HG02943 (cell line): ENCODE results near the gene ZNF407.

Source experiments
- ATAC-seq: cut with Tn5 transposase; IDR thresholded peaks from one replicate; pipeline ENCODE4 v1.9.1; 2021; ENCODE audit warnings: mild to moderate bottlenecking, low read depth, moderate library complexity; ENCODE audit not compliant: unreplicated experiment

ZNF407 gene

GRCh38 chr18:75029481-75029880 lies 431.8 kb downstream of the ZNF407 start:
- ATAC-seq: no peak

DNA sequence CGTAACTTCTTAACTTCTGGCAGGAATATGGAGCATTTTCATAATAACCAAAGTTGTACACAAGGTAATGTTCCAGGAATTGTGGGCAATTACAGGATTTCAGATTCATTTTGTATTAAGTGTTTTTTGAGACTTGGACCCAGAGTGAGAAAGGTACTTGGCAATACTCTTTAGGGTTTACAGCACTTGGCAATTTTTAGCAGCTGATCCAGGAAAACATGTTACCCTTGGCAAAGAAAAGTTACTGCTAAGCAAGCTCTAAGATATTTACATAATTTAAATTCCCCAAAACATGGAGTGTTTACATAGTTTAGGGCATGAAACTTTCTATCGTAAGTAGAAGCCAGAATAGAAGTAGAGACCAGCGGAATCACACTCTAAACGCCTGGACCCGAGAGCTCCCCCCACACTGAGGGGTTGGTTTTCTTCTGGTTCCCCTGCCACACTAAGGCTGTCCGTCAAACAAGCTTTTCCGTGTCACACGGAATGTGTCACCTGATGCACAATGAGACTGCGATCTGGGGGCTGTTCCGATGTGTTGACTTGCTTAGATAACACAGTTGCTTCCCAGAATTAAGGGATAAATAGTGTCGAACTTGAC lies 434.1 kb downstream of the ZNF407 start:
- ATAC-seq: no peak

DNA sequence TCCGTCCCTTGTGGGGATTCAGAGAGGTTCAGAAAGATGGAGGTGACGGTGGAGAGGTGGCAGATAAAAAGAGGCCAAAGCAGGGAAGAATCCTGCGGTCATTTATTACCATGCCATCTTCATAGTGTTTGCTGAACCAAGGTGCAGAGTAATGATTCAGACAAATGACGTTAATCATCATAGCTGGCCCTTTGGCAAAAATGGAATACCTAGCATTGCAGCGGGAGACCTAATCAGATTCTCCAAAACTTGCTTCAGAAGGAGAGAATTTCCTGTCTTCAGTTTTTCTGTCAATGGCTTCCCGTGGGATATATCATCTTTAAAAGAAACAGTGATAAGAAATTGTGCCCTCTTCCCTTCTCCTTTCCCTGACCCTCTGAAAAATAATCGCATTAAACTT lies 435.8 kb downstream of the ZNF407 start:
- ATAC-seq: no peak

DNA sequence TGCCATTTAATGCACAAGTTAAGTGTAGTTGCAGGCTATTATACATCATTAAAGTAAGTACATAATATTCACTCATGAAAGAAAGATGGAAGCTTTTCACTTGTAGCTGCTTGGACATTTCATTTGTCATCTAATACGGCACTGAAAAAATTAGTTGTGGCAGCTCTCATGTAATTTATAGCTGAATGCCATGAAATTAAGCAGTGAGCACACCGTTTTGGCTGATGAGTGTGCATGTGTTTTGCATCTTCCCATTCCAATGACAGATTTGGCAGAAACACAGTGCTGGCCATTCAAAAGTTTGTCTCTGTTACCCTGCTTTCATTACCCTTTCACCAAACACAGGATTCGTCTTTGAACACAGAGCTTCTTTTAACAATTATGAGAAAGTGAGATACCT lies 437.3 kb downstream of the ZNF407 start:
- ATAC-seq: no peak

DNA sequence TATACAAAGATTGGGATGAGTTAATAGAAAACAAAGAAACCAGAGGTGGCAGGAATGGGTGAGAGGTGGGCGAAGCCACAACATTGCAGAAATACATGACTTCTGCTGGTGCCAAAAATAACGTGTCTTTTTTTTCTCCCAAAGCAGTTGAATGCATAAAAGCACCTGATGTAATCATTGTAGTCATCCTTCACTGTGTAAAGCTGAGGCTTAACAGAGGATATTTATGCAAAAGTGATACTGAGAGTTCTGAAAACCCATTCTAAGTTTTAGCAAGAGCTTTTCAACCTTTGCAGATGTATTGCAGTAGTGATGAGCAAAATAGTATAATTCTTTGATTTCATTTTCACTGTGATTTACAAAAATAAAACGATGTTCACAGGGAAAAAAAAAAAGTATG lies 438.3 kb downstream of the ZNF407 start:
- no peak for ATAC-seq

DNA sequence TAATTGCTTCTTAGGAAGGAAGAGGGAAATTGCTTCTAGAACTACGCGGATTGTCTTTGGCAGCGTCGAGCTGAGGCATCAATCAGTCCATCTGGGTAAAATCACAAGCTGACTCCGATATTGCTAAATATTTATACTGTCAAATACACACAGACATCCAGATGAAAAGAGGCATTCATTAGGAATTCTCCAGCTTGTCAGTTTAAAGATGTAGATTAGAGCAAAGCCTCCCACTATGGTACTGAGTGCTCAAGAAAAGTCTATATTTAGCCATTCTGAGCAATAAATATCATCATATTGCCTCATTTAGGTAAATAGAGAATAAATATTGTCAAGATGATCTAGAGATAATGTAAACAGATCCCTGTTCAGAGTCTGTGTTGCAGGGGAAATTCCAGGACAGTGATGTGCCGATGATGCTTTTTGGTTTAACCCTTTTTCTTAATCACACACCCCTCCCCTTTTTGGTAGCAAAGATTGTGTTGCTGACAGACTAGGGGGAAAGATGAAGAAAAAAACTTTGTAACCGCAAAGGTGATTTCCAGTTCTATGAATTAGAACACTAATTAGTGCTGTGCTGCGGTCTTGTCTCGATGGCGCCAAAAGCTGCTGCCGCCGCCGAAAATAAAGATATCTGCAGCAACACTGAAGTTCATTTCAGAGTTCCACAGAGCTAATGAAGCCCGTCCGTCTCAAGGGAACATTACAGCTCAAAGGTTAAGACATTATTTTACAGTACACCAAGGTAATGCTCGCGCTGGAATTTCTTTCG lies 439.4 kb downstream of the ZNF407 start:
- no peak for ATAC-seq

GRCh38 chr18:75037689-75037955 lies 440.0 kb downstream of the ZNF407 start:
- no peak for ATAC-seq

DNA sequence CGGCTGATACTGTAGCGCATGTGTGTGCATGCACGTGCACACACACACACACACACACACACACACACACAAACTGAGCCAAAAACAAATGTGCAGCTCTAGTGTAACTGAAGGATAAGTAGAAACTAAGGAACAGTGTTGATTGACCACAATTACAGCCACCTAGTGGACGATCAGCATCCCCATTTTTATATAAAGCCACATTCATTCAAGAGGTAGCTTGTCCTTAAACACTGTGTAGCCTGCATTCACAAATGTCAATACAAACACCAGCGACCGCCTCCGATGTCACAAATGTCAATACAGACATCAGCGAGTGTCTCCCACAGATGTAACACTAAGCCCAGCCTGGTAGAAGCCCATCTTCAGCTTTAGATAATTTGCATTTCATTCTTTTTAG lies 443.9 kb downstream of the ZNF407 start:
- ATAC-seq: no peak

DNA sequence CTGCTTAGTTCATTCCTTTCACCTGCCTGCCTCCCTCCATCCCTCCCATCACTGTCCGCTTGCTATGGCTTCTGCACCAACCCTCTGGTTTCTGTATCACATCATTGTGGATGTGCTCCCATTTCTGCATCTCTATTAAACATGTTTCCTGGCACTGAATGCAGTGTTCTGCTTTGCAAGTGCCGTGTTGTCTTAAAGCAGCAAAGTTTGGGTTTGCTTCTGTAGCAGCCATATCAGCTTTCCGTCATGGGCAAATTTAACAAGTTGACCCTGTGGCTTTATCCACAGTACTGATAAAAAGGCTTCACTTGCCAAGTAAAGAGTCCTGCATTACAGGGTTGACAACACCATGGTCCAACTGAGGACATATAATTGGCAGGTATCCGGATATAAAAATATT lies 445.8 kb downstream of the ZNF407 start:
- ATAC-seq: no peak

GRCh38 chr18:75044296-75044695 lies 446.6 kb downstream of the ZNF407 start:
- no peak for ATAC-seq

DNA sequence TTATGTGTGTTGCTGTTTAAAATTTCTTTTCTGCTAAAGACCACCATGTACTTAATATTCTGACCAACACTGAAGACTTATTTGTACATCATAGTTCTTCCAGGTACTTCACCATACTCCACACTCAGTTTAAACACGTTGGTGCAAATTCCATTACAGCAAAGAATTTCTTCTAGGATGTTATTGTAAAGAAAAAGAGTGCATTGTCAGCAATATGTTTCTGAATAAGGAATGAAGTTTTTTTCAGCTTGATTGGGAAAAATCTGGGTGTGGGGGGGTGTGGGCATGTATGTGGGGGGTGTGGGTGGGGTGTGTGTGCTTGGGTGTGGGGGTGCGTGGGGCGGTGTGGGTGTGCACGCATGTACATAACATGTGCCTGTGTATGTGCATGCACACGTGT lies 447.1 kb downstream of the ZNF407 start:
- no peak for ATAC-seq

DNA sequence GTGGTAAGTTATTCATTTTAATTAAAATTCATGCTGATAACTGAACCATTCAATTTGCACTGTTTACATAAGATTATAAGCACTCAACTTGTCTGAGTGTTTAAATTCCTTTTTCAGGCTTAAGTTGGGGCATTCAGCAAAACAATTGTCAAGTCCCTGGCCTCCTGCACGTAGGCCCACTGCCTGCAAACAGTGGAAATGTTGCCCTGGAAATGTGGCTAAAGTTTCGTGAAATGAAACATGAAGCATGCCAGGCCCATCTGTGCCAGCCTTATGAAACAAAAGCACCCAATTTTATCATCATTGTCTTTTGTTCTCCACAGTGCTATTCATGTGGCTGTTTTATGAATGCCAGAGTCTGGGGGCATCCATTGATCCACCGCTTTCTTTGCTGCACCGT lies 447.6 kb downstream of the ZNF407 start:
- no peak for ATAC-seq

GRCh38 chr18:75047240-75047961 lies 449.7 kb downstream of the ZNF407 start:
- ATAC-seq: no peak

- no peak for ATAC-seq
Measured at GRCh38 chr18:75048776-75049454, 451.2 kb downstream of the ZNF407 start.

GRCh38 chr18:75049455-75049789 lies 451.8 kb downstream of the ZNF407 start:
- ATAC-seq: no peak

DNA sequence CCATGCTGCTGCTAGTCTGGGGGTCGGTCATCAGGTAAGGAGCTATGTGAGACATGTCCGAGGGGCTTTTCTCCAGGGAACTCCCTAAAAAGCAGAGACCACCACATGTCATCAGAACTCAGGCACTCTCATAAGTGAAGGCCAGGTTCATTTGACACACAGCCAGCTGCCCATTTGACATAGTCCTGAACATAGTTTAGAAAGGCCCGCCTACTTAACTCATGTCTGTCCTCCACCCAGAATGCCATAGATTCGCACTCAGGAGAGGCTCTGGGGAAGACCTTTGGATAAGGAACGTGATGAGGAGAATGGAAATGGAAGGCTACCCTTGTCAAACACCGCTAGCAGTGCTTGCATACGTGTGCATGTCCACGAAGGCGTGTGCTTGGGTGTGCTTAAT lies 454.1 kb downstream of the ZNF407 start:
- no peak for ATAC-seq

DNA sequence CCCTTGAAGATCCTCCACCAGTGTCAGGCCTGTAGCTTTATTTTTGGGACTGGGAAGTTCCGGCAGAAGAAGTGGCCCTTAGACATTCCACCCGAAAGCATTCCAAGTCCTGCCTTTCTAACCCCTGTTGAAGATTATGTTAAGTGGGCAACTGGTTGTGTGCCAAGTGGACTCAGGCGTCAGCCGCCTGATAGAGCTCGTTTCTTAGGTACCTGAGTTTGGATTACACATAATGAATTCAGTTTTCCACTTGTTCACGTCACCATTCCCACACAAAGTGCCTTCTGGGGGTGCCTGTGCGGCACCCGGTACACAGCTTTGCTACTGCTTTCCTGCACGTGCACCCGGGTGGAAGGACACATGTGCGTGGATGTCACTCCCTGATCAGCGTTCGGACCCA lies 454.8 kb downstream of the ZNF407 start:
- ATAC-seq: no peak

- no peak for ATAC-seq
Measured at GRCh38 chr18:75053028-75053629, 455.5 kb downstream of the ZNF407 start.

- ATAC-seq: no peak
Measured at GRCh38 chr18:75054046-75054445, 456.4 kb downstream of the ZNF407 start.

GRCh38 chr18:75054611-75055010 lies 456.9 kb downstream of the ZNF407 start:
- ATAC-seq: no peak
